ENCODE results near the gene TPRG1.

TPRG1 gene

GRCh38 chr3:189237526-189237925 lies 65.8 kb downstream of the TPRG1 start:
- TF ChIP-seq CTCF (IDR thresholded peaks at IDR 0.05; ENCODE audit: control extremely low read depth, extremely low read depth, low read depth, missing control alignments), result no peak
- CTCF ChIA-PET, result interaction anchor here (1.3 kb wide), 1 partner anchor 275 kb away, joined by 3 read pairs; no protein-coding TSS in a partner anchor
- DNase-seq (ENCODE audit: extremely low spot score), result no peak
- POLR2A ChIA-PET, result no interaction called here

- TF ChIP-seq CTCF (IDR thresholded peaks at IDR 0.05; ENCODE audit: control extremely low read depth, extremely low read depth, low read depth, missing control alignments), result no peak
- ChIA-PET POLR2A (no interaction called here), CTCF (interaction anchor here (1.3 kb wide), 1 partner anchor 274 kb away, joined by 3 read pairs; no protein-coding TSS in a partner anchor)
- DNase-seq (ENCODE audit: extremely low spot score), result no peak
Measured at GRCh38 chr3:189238071-189238470, 66.3 kb downstream of the TPRG1 start.

- CTCF ChIA-PET, result no interaction called here
- TF ChIP-seq CTCF (IDR thresholded peaks at IDR 0.05; ENCODE audit: control extremely low read depth, extremely low read depth, low read depth, missing control alignments), result no peak
- DNase-seq (ENCODE audit: extremely low spot score), result no peak
- POLR2A ChIA-PET, result no interaction called here
Measured at GRCh38 chr3:189239616-189240015, 67.8 kb downstream of the TPRG1 start.

GRCh38 chr3:189249987-189250386 lies 78.2 kb downstream of the TPRG1 start:
- no peak for DNase-seq (ENCODE audit: extremely low spot score)
- ChIA-PET POLR2A (no interaction called here), CTCF (no interaction called here)
- no peak for TF ChIP-seq CTCF (IDR thresholded peaks at IDR 0.05; ENCODE audit: control extremely low read depth, extremely low read depth, low read depth, missing control alignments)

- CTCF ChIA-PET, result interaction anchor here (1.1 to 1.5 kb wide), 3 partner anchors 8 to 690 kb away, joined by 3 to 5 read pairs (median 3); no protein-coding TSS in a partner anchor
- POLR2A ChIA-PET, result no interaction called here
- no peak for DNase-seq (ENCODE audit: extremely low spot score)
- no peak for TF ChIP-seq CTCF (IDR thresholded peaks at IDR 0.05; ENCODE audit: control extremely low read depth, extremely low read depth, low read depth, missing control alignments)
Measured at GRCh38 chr3:189258261-189258660, 86.5 kb downstream of the TPRG1 start.

- CTCF ChIA-PET, result interaction anchor here (0.7 to 2.0 kb wide), 2 partner anchors 12 to 64 kb away, joined by 3 to 5 read pairs; no protein-coding TSS in a partner anchor
- POLR2A ChIA-PET, result no interaction called here
- DNase-seq (ENCODE audit: extremely low spot score), result no peak
- TF ChIP-seq CTCF (IDR thresholded peaks at IDR 0.05; ENCODE audit: control extremely low read depth, extremely low read depth, low read depth, missing control alignments), result no peak
Measured at GRCh38 chr3:189260556-189261493, 89.1 kb downstream of the TPRG1 start.
